AG04449 (cell line): ENCODE measurements around the gene KCNMA1.

Source experiments
- CTCF ChIA-PET: fragments of 350-600 bp; formaldehyde crosslinking; extraction: SDS; loops from one replicate; lab custom pipeline; 2021; ENCODE audit warnings: antibody characterized with exemption; lab: Yijun Ruan, JAX
- POLR2A ChIA-PET: fragments of 400-600, 350-600 bp; formaldehyde crosslinking; extraction: SDS; loops from one replicate; lab custom pipeline; 2020; ENCODE audit warnings: antibody characterized with exemption, inconsistent platforms; lab: Yijun Ruan, JAX
- DNase-seq: peaks from one replicate; pipeline ENCODE4 v3.0.0-alpha.2; 2010; ENCODE audit warnings: low read depth, low spot score
- H3K4me3 ChIP-seq: 2 replicates; pipeline ENCODE4 v1.5.1; 2011; ENCODE audit warnings: low read depth, mild to moderate bottlenecking, control low read depth, low read length
- TF ChIP-seq, protein P1 (sequence below): IDR thresholded peaks from one replicate; pipeline ENCODE4 v1.5.1; 2011; ENCODE audit warnings: mild to moderate bottlenecking, moderate library complexity, low read length, control low read depth, inconsistent platforms; ENCODE audit not compliant: insufficient read depth; ENCODE audit errors: missing control alignments

The KCNMA1 gene

GRCh38 chr10:77616766-77617165 is 20.8 kb downstream of the KCNMA1 start:
- no peak for DNase-seq
- CTCF ChIA-PET: no interaction called here
- TF ChIP-seq, protein P1, sequence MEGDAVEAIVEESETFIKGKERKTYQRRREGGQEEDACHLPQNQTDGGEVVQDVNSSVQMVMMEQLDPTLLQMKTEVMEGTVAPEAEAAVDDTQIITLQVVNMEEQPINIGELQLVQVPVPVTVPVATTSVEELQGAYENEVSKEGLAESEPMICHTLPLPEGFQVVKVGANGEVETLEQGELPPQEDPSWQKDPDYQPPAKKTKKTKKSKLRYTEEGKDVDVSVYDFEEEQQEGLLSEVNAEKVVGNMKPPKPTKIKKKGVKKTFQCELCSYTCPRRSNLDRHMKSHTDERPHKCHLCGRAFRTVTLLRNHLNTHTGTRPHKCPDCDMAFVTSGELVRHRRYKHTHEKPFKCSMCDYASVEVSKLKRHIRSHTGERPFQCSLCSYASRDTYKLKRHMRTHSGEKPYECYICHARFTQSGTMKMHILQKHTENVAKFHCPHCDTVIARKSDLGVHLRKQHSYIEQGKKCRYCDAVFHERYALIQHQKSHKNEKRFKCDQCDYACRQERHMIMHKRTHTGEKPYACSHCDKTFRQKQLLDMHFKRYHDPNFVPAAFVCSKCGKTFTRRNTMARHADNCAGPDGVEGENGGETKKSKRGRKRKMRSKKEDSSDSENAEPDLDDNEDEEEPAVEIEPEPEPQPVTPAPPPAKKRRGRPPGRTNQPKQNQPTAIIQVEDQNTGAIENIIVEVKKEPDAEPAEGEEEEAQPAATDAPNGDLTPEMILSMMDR: no peak
- H3K4me3 ChIP-seq: no peak overlapping the region
- POLR2A ChIA-PET: interaction anchor here (0.7 kb wide), 1 partner anchor 17 kb away, joined by 3 read pairs; no protein-coding TSS in a partner anchor

DNA sequence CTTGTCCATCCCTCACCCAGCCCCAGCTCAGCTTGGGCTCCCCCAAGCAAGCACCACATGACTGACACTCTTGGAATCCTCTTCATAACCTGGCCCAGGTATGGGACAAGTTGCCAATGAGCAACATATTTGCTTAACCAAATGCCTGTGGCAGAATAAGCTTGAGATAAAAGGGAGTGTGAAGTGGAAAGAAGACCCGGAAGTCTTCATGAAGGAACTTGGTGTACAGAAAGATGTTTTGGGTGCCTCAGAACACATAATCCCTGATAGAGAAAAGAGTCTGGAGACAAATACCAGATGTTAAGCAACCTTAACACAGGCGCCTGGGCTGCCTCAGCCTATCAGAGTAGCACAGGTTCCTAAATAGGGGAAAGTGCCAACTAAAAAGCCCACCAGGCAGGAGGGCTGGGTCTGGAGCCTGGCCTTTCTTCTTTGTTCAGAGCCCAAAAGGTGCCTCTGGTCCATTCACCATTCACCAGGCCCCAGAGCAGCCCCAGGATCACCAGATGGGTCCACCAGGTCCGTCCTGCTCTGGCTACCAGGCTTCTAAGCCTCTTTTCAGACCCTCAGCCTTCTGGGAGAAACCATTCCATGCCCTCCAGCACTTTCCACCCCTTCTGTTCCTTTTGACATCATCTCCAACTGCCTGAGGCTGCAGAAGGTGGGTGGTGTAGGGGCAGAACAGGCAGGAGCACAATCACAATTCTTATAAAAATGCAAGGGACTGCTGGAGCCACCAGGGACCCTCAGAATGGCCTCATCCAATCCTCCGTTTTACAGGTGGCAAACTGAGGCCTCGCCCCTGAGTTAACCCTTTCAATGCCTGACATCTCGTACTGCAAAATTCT is 22.6 kb downstream of the KCNMA1 start:
- TF ChIP-seq, protein P1: no peak
- H3K4me3 ChIP-seq: no peak overlapping the region
- ChIA-PET POLR2A (no interaction called here), CTCF (interaction anchor here (1.4 to 1.5 kb wide), 2 partner anchors 8 to 120 kb away, joined by 4 read pairs; no protein-coding TSS in a partner anchor)
- DNase-seq: no peak

DNA sequence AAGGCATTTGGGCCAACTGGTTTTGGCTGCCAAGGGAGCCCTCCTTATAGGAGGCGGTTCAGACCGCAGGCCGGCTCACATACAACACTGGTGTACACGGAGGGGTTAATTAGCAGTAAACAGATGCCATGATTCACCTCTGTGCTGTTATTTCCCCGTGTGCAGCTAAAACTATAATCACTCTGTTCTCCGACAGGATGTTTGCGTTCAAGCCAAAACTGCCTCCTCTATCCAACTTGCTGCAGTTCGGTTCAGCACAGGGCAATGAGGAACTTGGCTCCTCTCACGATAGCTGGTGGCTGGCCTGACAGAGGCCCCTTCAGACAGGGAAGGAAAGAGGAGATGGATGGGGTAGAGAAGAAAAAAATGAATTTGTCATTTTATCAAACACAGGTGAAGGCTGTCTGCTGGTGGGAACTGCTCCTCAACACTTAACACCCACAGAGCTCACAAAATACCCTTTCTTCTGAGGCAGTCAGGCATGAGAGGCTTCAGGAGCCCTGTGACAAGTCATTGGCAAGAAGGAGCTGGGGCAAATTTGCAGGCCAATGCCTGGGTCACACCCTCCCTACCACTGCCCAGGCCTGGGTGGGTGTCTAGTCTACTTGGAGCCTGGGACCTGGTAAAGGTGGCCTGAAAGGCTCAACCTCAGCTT is 24.0 kb downstream of the KCNMA1 start:
- ChIA-PET POLR2A (no interaction called here), CTCF (interaction anchor here (0.9 to 2.0 kb wide), 6 partner anchors 8 to 440 kb away, joined by 3 to 8 read pairs (median 4); no protein-coding TSS in a partner anchor)
- H3K4me3 ChIP-seq: no peak overlapping the region
- TF ChIP-seq, protein P1: no peak
- no peak for DNase-seq

- CTCF ChIA-PET: interaction anchor here (1.4 kb wide), 1 partner anchor 446 kb away, joined by 5 read pairs; no protein-coding TSS in a partner anchor
- POLR2A ChIA-PET: no interaction called here
- TF ChIP-seq, protein P1: no peak
Measured at GRCh38 chr10:77611670-77612069, 25.9 kb downstream of the KCNMA1 start.

DNA sequence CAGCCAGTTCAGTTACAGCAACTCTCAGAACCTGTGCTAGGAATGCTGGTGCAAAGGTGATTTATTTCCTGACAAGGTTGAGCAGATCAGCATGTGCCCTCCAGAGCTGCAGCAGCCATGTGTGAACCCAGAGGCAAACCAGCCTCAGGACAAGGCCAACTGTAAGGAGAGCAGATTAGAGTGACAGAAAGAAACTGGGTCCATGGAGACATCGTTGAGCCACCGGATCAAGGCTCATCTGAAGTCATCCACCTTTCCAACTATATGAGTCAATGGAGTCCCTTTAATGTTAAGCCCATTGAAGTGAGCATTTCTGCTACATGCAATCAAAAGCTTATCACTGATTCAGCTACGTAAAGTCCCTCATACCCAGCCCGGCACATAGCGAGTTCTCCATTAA is 26.4 kb downstream of the KCNMA1 start:
- CTCF ChIA-PET: interaction anchor here (1.4 kb wide), 1 partner anchor 446 kb away, joined by 5 read pairs; no protein-coding TSS in a partner anchor
- TF ChIP-seq, protein P1: no peak
- POLR2A ChIA-PET: no interaction called here
- DNase-seq: no peak
- H3K4me3 ChIP-seq: no peak overlapping the region

More at GRCh38 chr10:77611670-77612069, 25.9 kb downstream of the KCNMA1 start:
- no peak for DNase-seq
- no peak overlapping the region for H3K4me3 ChIP-seq
